HG02610 (cell line): Measurements from ENCODE around the gene MISP.
"Not testable (repeated sequence)": the region's sequence is repeated elsewhere in the genome, so short reads cannot be mapped to it uniquely, and the experiment has no call there.

Experiments used
- ATAC-seq: cut with Tn5 transposase; IDR thresholded peaks from one replicate; pipeline ENCODE4 v1.9.1; 2021; ENCODE audit warnings: mild to moderate bottlenecking, moderate library complexity; ENCODE audit not compliant: unreplicated experiment

The MISP gene

GRCh38 chr19:750640-751423, at the start of gene MISP:
MISP (plus strand) TSS chr19:751112; CDS start chr19:756947, 5,835 bp downstream.
- no peak for ATAC-seq

- not testable (repeated sequence) for ATAC-seq
These were observed 48.1 kb upstream of the MISP start for GRCh38 chr19:702847-703246.

- no peak for ATAC-seq
These were observed 47.6 kb upstream of the MISP start for GRCh38 chr19:703329-703650.

- no peak for ATAC-seq
These were observed 47.1 kb upstream of the MISP start for GRCh38 chr19:703651-704446.

GRCh38 chr19:704447-704741, 46.5 kb upstream of the MISP start:
- ATAC-seq: no peak

GRCh38 chr19:708154-709143, 42.5 kb upstream of the MISP start, which contains the start of gene PALM:
PALM (plus strand) TSS chr19:708935; CDS start chr19:709147, 212 bp downstream.
- ATAC-seq: no peak

GRCh38 chr19:709196-709964, 41.5 kb upstream of the MISP start:
- no peak for ATAC-seq

- no peak for ATAC-seq
These were observed 40.8 kb upstream of the MISP start for GRCh38 chr19:709965-710571.

GRCh38 chr19:710767-711166, 40.1 kb upstream of the MISP start:
- no peak for ATAC-seq

- ATAC-seq: no peak
These were observed 39.7 kb upstream of the MISP start for GRCh38 chr19:711254-711653.

- ATAC-seq: no peak
These were observed 35.6 kb upstream of the MISP start for GRCh38 chr19:715347-715746.

GRCh38 chr19:718251-718951, 32.5 kb upstream of the MISP start:
- ATAC-seq: no peak

GRCh38 chr19:718991-719512, 31.9 kb upstream of the MISP start:
- ATAC-seq: no peak

GRCh38 chr19:719636-720344, 31.1 kb upstream of the MISP start:
- no peak for ATAC-seq

GRCh38 chr19:720345-721160, 30.4 kb upstream of the MISP start:
- no peak for ATAC-seq

GRCh38 chr19:722553-723101, 28.3 kb upstream of the MISP start:
- no peak for ATAC-seq

- ATAC-seq: no peak
These were observed 27.7 kb upstream of the MISP start for GRCh38 chr19:723247-723646.
